Measurements from ENCODE around the gene LIN28A. TPM values are rescaled to one million over a fixed set of nuclear protein-coding genes. Genes with fewer than 3 reads are reported as not detected.
"Not testable (repeated sequence)": the region's sequence is repeated elsewhere in the genome, so short reads cannot be mapped to it uniquely, and the experiment has no call there.

Gene LIN28A
- not detected for total RNA-seq

DNA sequence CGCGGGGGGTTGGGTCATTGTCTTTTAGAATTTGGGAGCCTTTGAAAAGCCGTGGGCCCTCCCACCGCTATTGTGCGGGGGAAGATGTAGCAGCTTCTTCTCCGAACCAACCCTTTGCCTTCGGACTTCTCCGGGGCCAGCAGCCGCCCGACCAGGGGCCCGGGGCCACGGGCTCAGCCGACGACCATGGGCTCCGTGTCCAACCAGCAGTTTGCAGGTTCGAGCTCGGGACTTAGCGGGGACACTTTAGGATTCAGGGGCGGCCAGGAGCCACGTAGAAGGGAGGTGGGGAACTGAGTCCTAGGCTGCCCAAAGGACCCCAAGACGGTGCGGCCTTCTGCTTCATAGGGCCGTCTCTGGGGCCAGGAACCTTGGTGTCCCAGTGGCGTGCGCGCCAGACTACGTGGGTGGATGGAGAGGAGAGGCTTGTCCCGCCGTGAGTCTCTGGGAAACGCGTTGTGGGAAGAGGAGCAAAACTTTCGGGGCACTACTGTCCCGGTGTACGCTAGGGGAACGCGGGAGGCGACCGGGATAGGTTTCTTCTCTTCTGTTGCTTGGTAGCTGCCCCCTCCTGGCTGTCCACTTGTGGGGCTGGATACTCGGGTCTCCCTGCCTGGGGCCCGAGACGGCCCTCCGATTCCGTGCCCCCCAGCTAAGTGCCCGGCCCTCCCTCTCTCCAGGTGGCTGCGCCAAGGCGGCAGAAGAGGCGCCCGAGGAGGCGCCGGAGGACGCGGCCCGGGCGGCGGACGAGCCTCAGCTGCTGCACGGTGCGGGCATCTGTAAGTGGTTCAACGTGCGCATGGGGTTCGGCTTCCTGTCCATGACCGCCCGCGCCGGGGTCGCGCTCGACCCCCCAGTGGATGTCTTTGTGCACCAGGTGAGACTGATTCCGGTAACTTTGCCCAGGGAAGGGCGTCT lies at the start of gene LIN28A:
TSS of gene LIN28A (plus strand) at position 112 of the 918 bp plus-strand sequence. CDS start at position 187, 75 bp downstream.
- Mint-ChIP-seq H3K9me3 (no peaks in the 10 kb centered on the region), H3K36me3 (no peaks in the 10 kb centered on the region), H3K4me3 (no peak within 1 kb of the TSS), H3K27ac (no peak within 1 kb of the TSS), H3K4me1 (peaks cover 20% of the 10 kb centered on the region), H3K27me3 (peaks cover 66% of the 10 kb centered on the region)
- DNase-seq = no peak

- no peak for DNase-seq
- Mint-ChIP-seq H3K27me3 (peaks cover 16% of the 10 kb centered on the region), H3K4me1 (peaks cover 31% of the 10 kb centered on the region), H3K36me3 (no peaks in the 10 kb centered on the region), H3K9me3 (no peaks in the 10 kb centered on the region), H3K27ac (no peak overlapping the region), H3K4me3 (no peak overlapping the region)
Measured at GRCh38 chr1:26361605-26362122, 49.0 kb upstream of the LIN28A start.

- H3K27me3 Mint-ChIP-seq = peaks cover 16% of the 10 kb centered on the region
Measured at GRCh38 chr1:26362331-26362730, 48.3 kb upstream of the LIN28A start.

DNA sequence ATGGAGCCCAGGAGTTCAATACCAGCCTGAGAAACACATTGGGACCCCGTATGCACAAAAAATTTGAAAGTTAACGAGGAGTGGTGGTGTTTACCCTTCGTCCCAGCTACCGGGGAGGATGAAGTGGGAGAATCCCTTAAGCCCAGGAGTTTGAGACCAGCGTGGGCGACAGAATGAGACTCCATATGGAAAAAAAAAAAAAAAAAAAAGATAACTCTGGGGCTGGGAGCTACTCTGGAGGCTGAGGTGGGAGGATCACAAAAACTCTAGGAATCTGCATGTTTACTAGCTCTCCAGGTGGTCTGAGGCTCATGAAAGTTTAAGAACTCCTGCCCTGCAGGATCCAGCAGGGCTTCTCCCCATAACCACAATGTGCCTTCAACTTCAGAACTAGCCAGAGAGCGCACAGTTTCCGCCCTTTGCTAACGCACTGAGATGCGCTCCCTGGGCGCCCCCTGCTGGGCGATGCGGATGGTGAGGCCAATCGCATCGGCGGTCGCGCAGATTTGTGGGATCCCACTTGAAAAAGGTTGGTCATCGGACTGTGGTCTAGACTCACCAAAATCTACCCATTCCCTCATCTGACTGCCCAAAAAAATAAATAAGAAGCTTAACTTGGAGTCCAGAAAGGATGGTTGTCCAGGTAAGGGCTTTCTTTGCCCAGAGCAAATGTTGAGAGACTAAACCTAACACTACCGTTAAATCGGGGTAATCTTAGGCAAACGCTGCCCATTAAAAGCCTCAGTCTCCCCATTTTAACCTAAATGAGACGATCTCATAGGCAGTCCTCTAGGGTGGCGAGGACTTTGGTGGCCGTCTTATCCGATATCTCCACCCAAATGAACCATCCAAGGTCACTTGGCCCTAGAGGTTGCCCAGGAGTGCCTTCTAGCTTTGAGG lies 46.8 kb upstream of the LIN28A start:
- DNase-seq = peak; percentile 84
- H3K9me3 Mint-ChIP-seq = no peaks in the 10 kb centered on the region
- H3K4me1 Mint-ChIP-seq = peaks cover 27% of the 10 kb centered on the region
- H3K27ac Mint-ChIP-seq = no peak overlapping the region
- H3K4me3 Mint-ChIP-seq = no peak overlapping the region
- peaks cover 16% of the 10 kb centered on the region for H3K27me3 Mint-ChIP-seq
- H3K36me3 Mint-ChIP-seq = no peaks in the 10 kb centered on the region

More at GRCh38 chr1:26362331-26362730, 48.3 kb upstream of the LIN28A start:
- Mint-ChIP-seq H3K4me3 (no peak overlapping the region), H3K4me1 (peaks cover 31% of the 10 kb centered on the region), H3K27ac (no peak overlapping the region), H3K36me3 (no peaks in the 10 kb centered on the region), H3K9me3 (no peaks in the 10 kb centered on the region)
- no peak for DNase-seq

GRCh38 chr1:26364956-26365355 lies 45.7 kb upstream of the LIN28A start:
- no peaks in the 10 kb centered on the region for H3K9me3 Mint-ChIP-seq
- no peak for DNase-seq
- no peaks in the 10 kb centered on the region for H3K36me3 Mint-ChIP-seq
- no peak overlapping the region for H3K4me3 Mint-ChIP-seq
- peaks cover 25% of the 10 kb centered on the region for H3K4me1 Mint-ChIP-seq
- H3K27me3 Mint-ChIP-seq = peaks cover 16% of the 10 kb centered on the region
- no peak overlapping the region for H3K27ac Mint-ChIP-seq

DNA sequence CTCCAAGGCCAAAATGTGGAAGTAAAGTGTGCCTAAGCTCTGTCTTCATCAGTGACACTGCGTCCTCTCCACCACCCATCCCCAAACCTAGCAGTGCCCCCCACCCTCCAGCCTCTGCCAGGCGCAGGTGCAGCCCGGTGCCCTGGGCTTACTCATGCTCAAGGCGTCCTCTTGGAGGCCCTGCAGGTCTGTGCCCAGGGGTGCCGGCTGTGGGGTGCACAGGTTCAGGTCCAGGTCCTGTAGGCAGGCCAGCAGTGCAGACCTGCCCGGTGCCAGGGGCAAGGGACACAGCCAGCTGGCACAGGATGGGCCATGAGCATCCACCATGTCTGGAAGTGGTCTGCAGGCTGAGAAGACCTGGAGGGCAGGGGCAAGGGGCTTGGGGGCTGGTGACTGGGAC lies 43.2 kb upstream of the LIN28A start:
- no peak overlapping the region for H3K4me3 Mint-ChIP-seq
- no peak for DNase-seq
- H3K9me3 Mint-ChIP-seq = peaks cover 5% of the 10 kb centered on the region
- peaks cover 5% of the 10 kb centered on the region for H3K36me3 Mint-ChIP-seq
- H3K27me3 Mint-ChIP-seq = no peaks in the 10 kb centered on the region
- peaks cover 30% of the 10 kb centered on the region for H3K4me1 Mint-ChIP-seq
- H3K27ac Mint-ChIP-seq = no peak overlapping the region

DNA sequence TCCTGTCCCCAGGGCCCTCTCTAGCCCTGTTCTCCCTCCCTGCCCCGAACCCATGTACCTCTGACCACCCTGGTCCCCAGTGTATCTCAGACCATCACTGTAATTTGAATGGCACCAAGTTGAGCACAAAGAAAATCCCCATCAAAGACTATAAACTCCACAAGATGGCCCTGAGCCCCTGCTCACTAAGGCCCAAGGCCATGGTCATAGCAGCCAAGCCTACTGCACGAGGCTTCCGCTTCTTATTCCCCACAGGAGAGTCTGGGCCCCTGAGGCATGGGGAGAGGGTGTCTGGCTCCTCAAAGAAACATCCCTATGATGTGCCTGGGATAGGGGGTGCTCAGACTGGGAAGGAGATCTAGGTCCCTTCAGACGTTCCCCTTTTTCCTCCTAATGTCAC lies 42.6 kb upstream of the LIN28A start:
- Mint-ChIP-seq H3K4me1 (peaks cover 36% of the 10 kb centered on the region), H3K27ac (no peak overlapping the region), H3K27me3 (no peaks in the 10 kb centered on the region), H3K9me3 (peaks cover 5% of the 10 kb centered on the region), H3K36me3 (peaks cover 5% of the 10 kb centered on the region), H3K4me3 (no peak overlapping the region)
- no peak for DNase-seq

- Mint-ChIP-seq H3K4me3 (no peak overlapping the region), H3K27me3 (no peaks in the 10 kb centered on the region), H3K27ac (no peak overlapping the region), H3K9me3 (peaks cover 5% of the 10 kb centered on the region), H3K36me3 (peaks cover 5% of the 10 kb centered on the region), H3K4me1 (peaks cover 38% of the 10 kb centered on the region)
- DNase-seq = no peak
Measured at GRCh38 chr1:26368486-26368885, 42.1 kb upstream of the LIN28A start.

DNA sequence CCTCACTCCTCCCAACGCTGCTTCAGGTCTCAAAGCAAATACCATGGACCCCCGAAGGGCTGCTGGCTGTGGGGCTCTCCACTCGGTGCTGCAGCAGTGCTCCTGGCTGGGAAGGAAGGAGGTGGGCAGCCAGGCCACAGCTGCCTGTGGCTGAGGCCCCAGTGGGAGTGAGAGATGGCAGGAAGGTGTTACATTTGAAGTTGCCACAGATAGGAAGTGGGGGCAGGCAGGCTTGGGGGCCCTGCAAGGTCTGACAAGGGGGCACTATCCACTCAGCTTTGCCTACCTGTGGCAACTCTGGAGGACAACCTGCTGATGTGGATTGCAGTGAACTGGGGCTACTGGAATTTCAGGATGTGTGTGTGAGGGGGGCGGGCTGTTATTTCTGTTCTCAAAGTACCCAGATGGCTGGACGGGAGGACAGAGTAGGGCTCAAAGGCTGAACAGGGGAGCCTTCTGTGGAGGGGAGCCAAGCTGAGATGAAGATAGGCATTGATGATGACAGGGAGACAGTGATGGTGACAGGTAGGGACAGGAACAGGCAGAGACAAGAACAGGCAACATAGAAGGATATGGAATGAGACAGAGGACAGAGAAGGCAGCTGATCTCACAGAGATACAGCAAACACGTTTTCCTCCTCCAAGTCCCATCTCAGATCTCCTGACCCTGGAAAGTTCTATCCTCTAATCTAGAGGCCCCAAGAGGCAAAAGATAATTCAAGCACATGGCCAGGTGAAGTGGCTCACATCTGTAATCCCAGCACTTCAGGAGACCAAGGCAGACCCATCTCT lies 39.8 kb upstream of the LIN28A start:
- peaks cover 48% of the 10 kb centered on the region for H3K4me1 Mint-ChIP-seq

GRCh38 chr1:26372039-26372438 lies 38.6 kb upstream of the LIN28A start:
- H3K4me1 Mint-ChIP-seq = peaks cover 57% of the 10 kb centered on the region
- H3K9me3 Mint-ChIP-seq = peaks cover 5% of the 10 kb centered on the region
- no peak overlapping the region for H3K4me3 Mint-ChIP-seq
- H3K27me3 Mint-ChIP-seq = no peaks in the 10 kb centered on the region
- DNase-seq = no peak
- peaks cover 5% of the 10 kb centered on the region for H3K36me3 Mint-ChIP-seq
- H3K27ac Mint-ChIP-seq = no peak overlapping the region

More for the DNA sequence above, 39.8 kb upstream of the LIN28A start:
- no peak for DNase-seq
- Mint-ChIP-seq H3K4me3 (no peak overlapping the region), H3K27me3 (no peaks in the 10 kb centered on the region), H3K27ac (peak overlapping the region; percentile 34), H3K36me3 (peaks cover 5% of the 10 kb centered on the region), H3K9me3 (peaks cover 5% of the 10 kb centered on the region)

- Mint-ChIP-seq H3K4me3 (peak within 1 kb of the TSS; percentile 9), H3K27ac (peak within 1 kb of the TSS; percentile 84), H3K4me1 (peaks cover 61% of the 10 kb centered on the region)
- H3K9me3 Mint-ChIP-seq, H3K36me3 Mint-ChIP-seq, DNase-seq, H3K27me3 Mint-ChIP-seq: not testable (repeated sequence)
Measured at GRCh38 chr1:26372611-26373010, 38.0 kb upstream of the LIN28A start, which contains the start of gene ZNF683. Gene ZNF683, minus strand, starts transcription at chr1:26372750. Its CDS starts 4,179 bp downstream, at chr1:26368571.

DNA sequence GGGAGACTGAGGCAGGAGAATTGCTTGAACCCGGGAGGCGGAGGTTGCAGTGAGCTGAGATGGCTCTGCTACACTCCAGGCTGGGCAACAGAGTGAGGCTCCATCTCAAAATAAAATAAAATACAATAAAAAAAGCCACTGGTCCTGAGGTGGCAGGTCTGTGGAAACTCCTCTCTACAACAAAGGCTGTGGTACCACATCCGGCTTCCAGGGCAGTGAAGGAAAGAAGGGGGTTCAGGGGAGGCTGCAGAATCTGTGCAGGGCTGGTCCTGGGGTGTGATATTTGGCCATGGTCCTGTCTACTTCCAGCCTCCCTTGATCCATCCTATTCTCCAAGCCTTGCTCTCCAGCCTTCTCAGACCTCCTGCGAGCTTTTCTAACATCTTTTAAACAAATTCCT lies 37.3 kb upstream of the LIN28A start:
- no peaks in the 10 kb centered on the region for H3K27me3 Mint-ChIP-seq

DNA sequence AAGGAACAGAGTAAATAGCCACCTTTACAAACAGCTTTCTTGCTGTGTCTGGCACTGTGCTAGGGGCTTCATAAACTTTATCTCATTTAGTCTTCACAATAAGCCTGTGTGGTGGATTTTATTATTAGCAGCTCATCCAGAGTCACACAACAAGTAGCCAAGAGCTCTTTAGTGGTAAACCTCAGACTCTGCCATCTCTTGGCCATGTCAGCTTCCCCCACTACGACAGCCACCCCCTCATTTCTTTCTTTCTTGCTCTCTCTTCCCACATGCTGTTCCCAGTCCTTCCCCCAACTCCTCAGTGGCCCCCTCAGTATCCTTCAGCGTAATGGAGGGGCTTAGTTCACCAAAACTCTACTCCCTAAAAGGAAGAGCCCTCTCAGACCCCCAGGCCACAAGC lies 36.8 kb upstream of the LIN28A start:
- peak overlapping the region; percentile 9 for H3K4me3 Mint-ChIP-seq
- peak overlapping the region; percentile 84 for H3K27ac Mint-ChIP-seq
- H3K9me3 Mint-ChIP-seq = peaks cover 7% of the 10 kb centered on the region
- DNase-seq = no peak
- H3K36me3 Mint-ChIP-seq = peaks cover 9% of the 10 kb centered on the region
- no peaks in the 10 kb centered on the region for H3K27me3 Mint-ChIP-seq
- peaks cover 72% of the 10 kb centered on the region for H3K4me1 Mint-ChIP-seq

More for the DNA sequence above, 37.3 kb upstream of the LIN28A start:
- H3K4me1 Mint-ChIP-seq = peaks cover 67% of the 10 kb centered on the region
- peak; percentile 51 for DNase-seq
- H3K9me3 Mint-ChIP-seq = peaks cover 5% of the 10 kb centered on the region
- peak overlapping the region; percentile 84 for H3K27ac Mint-ChIP-seq
- peak overlapping the region; percentile 9 for H3K4me3 Mint-ChIP-seq
- peaks cover 5% of the 10 kb centered on the region for H3K36me3 Mint-ChIP-seq

DNA sequence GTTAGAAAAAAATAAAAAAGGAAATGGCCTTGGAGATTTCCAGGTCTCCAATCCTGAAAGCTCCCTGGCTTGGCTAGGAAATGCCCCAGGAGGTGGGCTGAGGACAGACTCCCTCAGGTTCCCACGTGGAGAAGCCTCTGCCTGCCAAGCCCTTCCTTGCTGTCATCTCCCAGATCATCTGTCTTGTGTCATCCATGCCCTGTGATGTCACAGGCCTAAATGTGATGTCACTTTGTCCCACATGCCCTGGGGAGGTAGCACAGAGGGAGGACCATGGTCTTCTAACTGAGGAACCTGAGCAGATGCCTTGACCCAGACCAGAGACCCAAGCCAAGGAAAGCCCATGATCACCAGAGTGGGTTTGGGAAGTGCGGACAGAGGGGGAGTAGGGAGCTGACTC lies 36.3 kb upstream of the LIN28A start:
- H3K4me3 Mint-ChIP-seq, H3K27me3 Mint-ChIP-seq, H3K9me3 Mint-ChIP-seq, H3K36me3 Mint-ChIP-seq, DNase-seq: not testable (repeated sequence)
- Mint-ChIP-seq H3K4me1 (peaks cover 76% of the 10 kb centered on the region), H3K27ac (peak overlapping the region; percentile 84)

All from activated naive CD8-positive, alpha-beta T cell treated with anti-CD3 and anti-CD28 coated beads for 36 hours (primary cell).